ENCODE data around the gene FLOT2.

The FLOT2 gene

DNA sequence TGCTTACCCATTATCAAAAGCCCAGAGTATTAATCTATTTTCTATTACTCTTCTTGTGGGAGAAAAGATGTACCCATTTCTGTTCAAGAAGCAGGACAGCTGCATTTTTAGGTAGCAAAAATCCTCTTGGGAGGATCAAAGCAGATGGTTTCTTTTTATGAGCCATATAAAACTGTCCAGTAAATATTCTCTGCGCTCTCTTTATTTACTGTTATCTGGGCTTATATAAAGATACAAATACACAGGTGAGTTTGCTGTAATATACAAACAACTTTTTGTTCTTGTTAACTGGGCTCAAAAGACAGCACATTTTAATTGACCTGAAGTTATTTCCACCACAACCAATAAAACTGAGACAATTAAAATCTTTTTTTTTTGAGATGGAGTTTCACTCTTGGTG, 43.7 kb upstream of the FLOT2 start:
- Histone ChIP-seq H3K27ac (no peak overlapping the region), H3K27me3 (ENCODE audit: insufficient read depth, low read depth, severe bottlenecking) (no peaks in the 10 kb centered on the region), H3K4me3 (ENCODE audit: low read depth, low read length) (no peak overlapping the region), H3K9me3 (ENCODE audit: severe bottlenecking) (no peaks in the 10 kb centered on the region), H3K36me3 (peaks cover 59% of the 10 kb centered on the region)
- no peak for DNase-seq
- TF ChIP-seq, protein P1, sequence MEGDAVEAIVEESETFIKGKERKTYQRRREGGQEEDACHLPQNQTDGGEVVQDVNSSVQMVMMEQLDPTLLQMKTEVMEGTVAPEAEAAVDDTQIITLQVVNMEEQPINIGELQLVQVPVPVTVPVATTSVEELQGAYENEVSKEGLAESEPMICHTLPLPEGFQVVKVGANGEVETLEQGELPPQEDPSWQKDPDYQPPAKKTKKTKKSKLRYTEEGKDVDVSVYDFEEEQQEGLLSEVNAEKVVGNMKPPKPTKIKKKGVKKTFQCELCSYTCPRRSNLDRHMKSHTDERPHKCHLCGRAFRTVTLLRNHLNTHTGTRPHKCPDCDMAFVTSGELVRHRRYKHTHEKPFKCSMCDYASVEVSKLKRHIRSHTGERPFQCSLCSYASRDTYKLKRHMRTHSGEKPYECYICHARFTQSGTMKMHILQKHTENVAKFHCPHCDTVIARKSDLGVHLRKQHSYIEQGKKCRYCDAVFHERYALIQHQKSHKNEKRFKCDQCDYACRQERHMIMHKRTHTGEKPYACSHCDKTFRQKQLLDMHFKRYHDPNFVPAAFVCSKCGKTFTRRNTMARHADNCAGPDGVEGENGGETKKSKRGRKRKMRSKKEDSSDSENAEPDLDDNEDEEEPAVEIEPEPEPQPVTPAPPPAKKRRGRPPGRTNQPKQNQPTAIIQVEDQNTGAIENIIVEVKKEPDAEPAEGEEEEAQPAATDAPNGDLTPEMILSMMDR (IDR thresholded peaks at IDR 0.05; ENCODE audit: low read depth, low read length) = no peak

DNA sequence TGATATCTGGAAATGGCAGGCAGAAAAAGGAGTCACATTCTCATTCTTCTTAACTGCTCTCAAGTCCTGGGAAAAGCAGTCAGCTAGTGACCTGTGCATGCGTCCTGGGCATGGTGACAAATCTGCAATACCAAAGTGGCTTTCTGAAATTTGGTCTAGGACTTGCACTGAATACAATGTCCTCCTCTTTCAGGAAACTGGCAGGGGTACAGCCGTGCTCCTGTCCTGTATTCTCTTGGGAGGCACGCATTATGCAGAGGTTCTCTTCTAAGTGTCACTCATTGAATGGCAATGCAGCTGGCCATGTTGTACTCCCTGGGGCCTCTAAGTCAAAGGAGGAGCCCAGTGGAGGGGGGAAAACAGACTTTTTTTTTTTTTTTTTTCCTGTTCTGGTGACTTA, 43.1 kb upstream of the FLOT2 start:
- Histone ChIP-seq H3K27ac (no peak overlapping the region), H3K27me3 (ENCODE audit: insufficient read depth, low read depth, severe bottlenecking) (no peaks in the 10 kb centered on the region), H3K4me3 (ENCODE audit: low read depth, low read length) (no peak overlapping the region), H3K36me3 (peaks cover 53% of the 10 kb centered on the region), H3K9me3 (ENCODE audit: severe bottlenecking) (no peaks in the 10 kb centered on the region)
- no peak for DNase-seq
- TF ChIP-seq, protein P1 (IDR thresholded peaks at IDR 0.05; ENCODE audit: low read depth, low read length) = no peak

DNA sequence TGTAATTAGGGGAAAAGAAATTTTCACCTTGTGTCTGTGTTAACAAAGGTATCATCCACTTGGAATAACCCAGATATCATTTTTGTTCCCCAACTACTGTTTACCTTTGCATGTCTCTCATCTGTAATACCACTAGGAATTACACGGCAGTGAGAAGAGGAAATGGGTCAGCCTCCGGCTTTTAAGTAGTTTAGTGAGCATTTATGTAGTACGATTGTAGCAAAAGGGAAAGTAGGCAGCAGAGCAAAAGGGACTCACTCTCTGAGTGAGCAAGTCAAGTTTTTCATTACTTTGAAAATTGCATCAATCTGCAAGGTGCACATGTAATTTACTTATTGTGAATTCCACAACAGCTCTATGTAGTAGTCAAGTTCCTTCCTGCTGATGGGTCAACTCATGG, 42.6 kb upstream of the FLOT2 start:
- Histone ChIP-seq H3K4me3 (ENCODE audit: low read depth, low read length) (no peak overlapping the region), H3K27me3 (ENCODE audit: insufficient read depth, low read depth, severe bottlenecking) (no peaks in the 10 kb centered on the region), H3K36me3 (peaks cover 47% of the 10 kb centered on the region), H3K9me3 (ENCODE audit: severe bottlenecking) (no peaks in the 10 kb centered on the region), H3K27ac (no peak overlapping the region)
- TF ChIP-seq, protein P1 (IDR thresholded peaks at IDR 0.05; ENCODE audit: low read depth, low read length) = no peak
- DNase-seq = no peak

GRCh38 chr17:28938552-28938951, 41.0 kb upstream of the FLOT2 start:
- no peaks in the 10 kb centered on the region for H3K27me3 ChIP-seq (ENCODE audit: insufficient read depth, low read depth, severe bottlenecking)
- H3K4me3 ChIP-seq (ENCODE audit: low read depth, low read length) = no peak overlapping the region
- TF ChIP-seq, protein P1 (IDR thresholded peaks at IDR 0.05; ENCODE audit: low read depth, low read length) = no peak
- H3K36me3 ChIP-seq = peaks cover 38% of the 10 kb centered on the region
- H3K27ac ChIP-seq = no peak overlapping the region
- DNase-seq = no peak
- no peaks in the 10 kb centered on the region for H3K9me3 ChIP-seq (ENCODE audit: severe bottlenecking)

GRCh38 chr17:28937044-28937729, 39.7 kb upstream of the FLOT2 start:
- no peaks in the 10 kb centered on the region for H3K27me3 ChIP-seq (ENCODE audit: insufficient read depth, low read depth, severe bottlenecking)
- no peak for DNase-seq
- H3K36me3 ChIP-seq = peaks cover 29% of the 10 kb centered on the region
- no peaks in the 10 kb centered on the region for H3K9me3 ChIP-seq (ENCODE audit: severe bottlenecking)
- TF ChIP-seq, protein P1 (IDR thresholded peaks at IDR 0.05; ENCODE audit: low read depth, low read length) = no peak
- no peak overlapping the region for H3K4me3 ChIP-seq (ENCODE audit: low read depth, low read length)
- H3K27ac ChIP-seq = no peak overlapping the region
